A549 (cell line): ENCODE results near the gene CCDC187. TPM values are rescaled to one million over a fixed set of nuclear protein-coding genes. Genes with fewer than 3 reads are reported as not detected.

Experiments
- ATAC-seq, 2 experiments: fragments of 200-7000 bp in 1 of 2; fragments of >200 bp in 1 of 2; cut with Nextera tagmentation in 1 of 2; cut with Tn5 transposase in 1 of 2; 3 replicates each; pipeline versions ENCODE4 v1.8.0 to v1.9.1; 2018 to 2020; ENCODE audit warnings: mild to moderate bottlenecking in 1 of 2, moderate library complexity in 1 of 2
- CTCF ChIA-PET: fragments of 300-600 bp; sonication (Branson Sonifier 250); formaldehyde crosslinking; extraction: SDS; loops from one replicate; lab custom pipeline; 2021; ENCODE audit warnings: antibody characterized with exemption, inconsistent platforms; lab: Yijun Ruan, JAX
- POLR2A ChIA-PET: fragments of 350-600 bp; formaldehyde crosslinking; extraction: SDS; loops from one replicate; lab custom pipeline; 2021; ENCODE audit warnings: antibody characterized with exemption, inconsistent platforms; lab: Yijun Ruan, JAX
- DNase-seq, 2 experiments: peaks; one replicate each; pipeline versions ENCODE4 v3.0.0 to v3.0.0-alpha.2; 2011 to 2016; ENCODE audit warnings: low read depth in 1 of 2, low spot score in 1 of 2
- FAIRE-seq: peaks from 2 replicates; lab custom pipeline; 2011; peaks lifted over from hg19 to GRCh38; lab: Jason Lieb, UNC
- H3K27ac ChIP-seq, 2 experiments: fragments of >200 bp; sonication (Bioruptor Twin); formaldehyde crosslinking; 3 replicates each; pipeline ENCODE4 v1.5.1; 2016 to 2017
- H3K4me1 ChIP-seq: fragments of >200 bp; sonication (Bioruptor Twin); formaldehyde crosslinking; 3 replicates; pipeline ENCODE4 v1.6.1; 2016
- H3K4me2 ChIP-seq: fragments of >200 bp; sonication (Bioruptor Twin); formaldehyde crosslinking; 3 replicates; pipeline ENCODE4 v1.6.1; 2016
- H3K4me3 ChIP-seq: fragments of >200 bp; sonication (Bioruptor Twin); formaldehyde crosslinking; 3 replicates; pipeline ENCODE4 v1.5.1; 2016
- H3K9me3 ChIP-seq: fragments of >200 bp; sonication (Bioruptor Twin); formaldehyde crosslinking; 3 replicates; pipeline ENCODE4 v1.6.1; 2016
- CBX2 ChIP-seq: fragments of 200-600 bp; sonication (generic); IDR thresholded peaks from 2 replicates; pipeline ENCODE4 v1.6.1; 2016; ENCODE audit warnings: low read depth, mild to moderate bottlenecking, borderline replicate concordance
- EHF ChIP-seq: fragments of 250-450 bp; sonication (Bioruptor Pico); IDR thresholded peaks from 2 replicates; pipeline ENCODE4 v1.5.0; 2020; ENCODE audit warnings: mild to moderate bottlenecking
- EHMT2 ChIP-seq: fragments of 200-600 bp; sonication (generic); IDR thresholded peaks from 2 replicates; pipeline ENCODE4 v1.6.1; 2016; ENCODE audit warnings: antibody characterized with exemption, low read depth, mild to moderate bottlenecking, moderate library complexity
- EP300 ChIP-seq, 2 experiments: fragments of >200 bp; sonication (Bioruptor Twin); formaldehyde crosslinking; IDR thresholded peaks; 2 replicates in 1 of 2; 3 replicates in 1 of 2; pipeline ENCODE4 v1.6.1; 2016 to 2017
- FOSL2 ChIP-seq, 2 experiments: fragments of 450-650 bp in 1 of 2; fragments of >200 bp in 1 of 2; sonication (Bioruptor Twin) in 1 of 2; formaldehyde crosslinking; IDR thresholded peaks; 2 replicates each; pipeline versions ENCODE4 v1.5.0 to v1.6.1; 2016 to 2020; ENCODE audit warnings: mild to moderate bottlenecking in 1 of 2, moderate library complexity in 1 of 2
- HOXB13 ChIP-seq: fragments of 250-450 bp; sonication (Bioruptor Pico); IDR thresholded peaks from 2 replicates; pipeline ENCODE4 v1.5.0; 2020; ENCODE audit warnings: low read depth, mild to moderate bottlenecking, moderate library complexity
- JUN ChIP-seq, 2 experiments: fragments of >200 bp; sonication (Bioruptor Twin); formaldehyde crosslinking; IDR thresholded peaks; 2 replicates in 1 of 2; 3 replicates in 1 of 2; pipeline ENCODE4 v1.6.1; 2016 to 2017
- MAFK ChIP-seq: fragments of 450-650 bp; IDR thresholded peaks from 2 replicates; pipeline ENCODE4 v1.6.1; 2014; ENCODE audit not compliant: partially characterized antibody
- MAZ ChIP-seq: fragments of 150-350 bp; IDR thresholded peaks from 2 replicates; pipeline ENCODE4 v1.6.1; 2014; ENCODE audit warnings: antibody characterized with exemption, low read depth, low read length, borderline replicate concordance
- MYC ChIP-seq: IDR thresholded peaks from 2 replicates; pipeline ENCODE4 v1.6.1; 2012; ENCODE audit warnings: mild to moderate bottlenecking, inconsistent platforms, low read length, improper control_type of control experiment, borderline replicate concordance
- NPAS2 ChIP-seq: fragments of 250-450 bp; sonication (Bioruptor Pico); IDR thresholded peaks from 2 replicates; pipeline ENCODE4 v1.8.0; 2022; ENCODE audit warnings: mild to moderate bottlenecking, moderate library complexity, borderline replicate concordance
- NR3C1 ChIP-seq: fragments of >200 bp; sonication (Bioruptor Twin); formaldehyde crosslinking; IDR thresholded peaks from 3 replicates; pipeline ENCODE4 v1.6.1; 2017
- POLR2A ChIP-seq: IDR thresholded peaks from 2 replicates; pipeline ENCODE4 v1.6.1; 2012; ENCODE audit warnings: mild to moderate bottlenecking, low read length
- RFX5 ChIP-seq: fragments of 450-650 bp; IDR thresholded peaks from 2 replicates; pipeline ENCODE4 v1.7.1; 2014; ENCODE audit warnings: antibody characterized with exemption, mild to moderate bottlenecking, moderate library complexity
- RNF2 ChIP-seq: fragments of 200-600 bp; sonication (generic); IDR thresholded peaks from 2 replicates; pipeline ENCODE4 v1.6.1; 2016; ENCODE audit warnings: low read depth, mild to moderate bottlenecking, antibody characterized with exemption, moderate library complexity, borderline replicate concordance
- ZNF302 ChIP-seq: fragments of 250-450 bp; sonication (Bioruptor Pico); IDR thresholded peaks from 2 replicates; pipeline ENCODE4 v1.9.0; 2021; ENCODE audit warnings: inconsistent platforms, mild to moderate bottlenecking, moderate library complexity
- WGBS: methylation state at CpG from one replicate; pipeline ENCODE4 v1.1.6; 2017; ENCODE audit errors: missing lambda C conversion rate; 5-methylcytosine and 5-hydroxymethylcytosine counted together
- polyA plus RNA-seq, 4 experiments: library from polyadenylated mRNA; depleted of rRNA in 3 of 4; stranded (reverse); fragments of >200 nt; fragmentation: RNase III in 1 of 4; extraction: RNeasy Plus Mini Kit Qiagen cat#74134 plus additional on column Dnase treatment in 1 of 4; gene quantifications; 2 replicates in 3 of 4; 3 replicates in 1 of 4; pipeline ENCODE4 v1.2.3, GENCODE V29; 2011 to 2017
- TF ChIP-seq, protein P1 (sequence below): IDR thresholded peaks from 2 replicates; pipeline ENCODE4 v1.6.1; 2012; ENCODE audit warnings: low read depth, borderline replicate concordance
- TF ChIP-seq, protein P2 (sequence below): IDR thresholded peaks from 2 replicates; pipeline ENCODE4 v1.6.1; 2012
- TF ChIP-seq, protein P3 (sequence below): IDR thresholded peaks from 2 replicates; pipeline ENCODE4 v1.6.1; 2012
- TF ChIP-seq, protein P4 (sequence below): fragments of 450-650 bp; IDR thresholded peaks from 2 replicates; pipeline ENCODE4 v1.6.1; 2014; ENCODE audit warnings: antibody characterized with exemption

Gene CCDC187
- polyA plus RNA-seq, 2 of the 4 experiments (the other 2 are of a cell fraction): under 0.01 TPM; not detected in 1

DNA sequence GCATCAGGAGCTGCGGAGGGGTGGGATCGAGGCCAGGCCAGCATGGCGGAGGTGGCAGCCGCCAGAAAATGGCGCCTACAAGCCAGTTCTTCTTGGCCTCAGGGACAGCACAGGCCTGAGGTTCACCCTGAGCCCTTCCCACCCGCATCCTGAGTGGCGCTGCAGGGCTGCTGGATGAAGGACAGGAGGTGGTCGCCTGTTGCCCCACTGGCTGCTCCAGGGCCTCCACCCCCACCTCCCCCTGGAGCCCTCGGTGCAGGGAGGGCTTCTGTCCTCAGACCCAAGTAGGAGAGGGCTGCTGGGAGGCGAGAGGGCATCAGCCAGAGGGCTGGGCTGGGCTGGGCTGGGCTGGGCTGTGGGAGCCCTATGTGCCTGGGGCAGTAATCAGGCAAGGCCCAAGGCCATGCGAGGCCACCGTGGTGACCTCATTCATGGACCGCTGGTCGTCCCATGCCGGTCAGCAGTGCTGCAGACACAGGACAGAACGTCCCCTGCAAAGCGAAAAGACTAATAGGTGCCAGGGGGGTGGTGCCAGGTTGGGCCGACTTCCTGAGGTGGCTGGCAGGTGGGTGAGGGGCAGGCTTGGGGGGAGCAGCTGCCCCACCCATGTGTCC is 37.3 kb upstream of the CCDC187 start:
- no peak overlapping the region for H3K27ac ChIP-seq
- DNase-seq (no peak), ATAC-seq (no peak), FAIRE-seq (no peak)
- H3K4me1 ChIP-seq: peaks cover 8% of the 10 kb centered on the region; the same call in 2 of the 3 replicates
- 89% methylated on average over 10 of the region's 18 CpGs for WGBS
- ChIA-PET CTCF (interaction anchor here (1.8 to 2.0 kb wide), 2 partner anchors 11 to 29 kb away, joined by 7 to 18 read pairs; no protein-coding TSS in a partner anchor), POLR2A (no interaction called here)
- H3K4me2 ChIP-seq: no peak overlapping the region
- TF ChIP-seq, protein P1, sequence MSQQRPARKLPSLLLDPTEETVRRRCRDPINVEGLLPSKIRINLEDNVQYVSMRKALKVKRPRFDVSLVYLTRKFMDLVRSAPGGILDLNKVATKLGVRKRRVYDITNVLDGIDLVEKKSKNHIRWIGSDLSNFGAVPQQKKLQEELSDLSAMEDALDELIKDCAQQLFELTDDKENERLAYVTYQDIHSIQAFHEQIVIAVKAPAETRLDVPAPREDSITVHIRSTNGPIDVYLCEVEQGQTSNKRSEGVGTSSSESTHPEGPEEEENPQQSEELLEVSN: no peak
- no peak for TF ChIP-seq MAZ
- no peak for TF ChIP-seq NR3C1
- no peak for TF ChIP-seq EHMT2
- TF ChIP-seq POLR2A: no peak
- no peak for TF ChIP-seq ZNF302 (CRISPR knock-in tag)
- no peak for TF ChIP-seq NPAS2 (CRISPR knock-in tag)
- no peak for TF ChIP-seq EP300 (IDR thresholded peaks at IDR 0.05)
- no peak for TF ChIP-seq RFX5
- no peak for TF ChIP-seq FOSL2 (IDR thresholded peaks at IDR 0.05)
- TF ChIP-seq FOSL2 (CRISPR knock-in tag; IDR thresholded peaks at IDR 0.05): no peak
- TF ChIP-seq, protein P2, sequence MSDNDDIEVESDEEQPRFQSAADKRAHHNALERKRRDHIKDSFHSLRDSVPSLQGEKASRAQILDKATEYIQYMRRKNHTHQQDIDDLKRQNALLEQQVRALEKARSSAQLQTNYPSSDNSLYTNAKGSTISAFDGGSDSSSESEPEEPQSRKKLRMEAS: no peak
- TF ChIP-seq HOXB13 (CRISPR knock-in tag): no peak
- no peak for TF ChIP-seq MYC
- TF ChIP-seq, protein P3, sequence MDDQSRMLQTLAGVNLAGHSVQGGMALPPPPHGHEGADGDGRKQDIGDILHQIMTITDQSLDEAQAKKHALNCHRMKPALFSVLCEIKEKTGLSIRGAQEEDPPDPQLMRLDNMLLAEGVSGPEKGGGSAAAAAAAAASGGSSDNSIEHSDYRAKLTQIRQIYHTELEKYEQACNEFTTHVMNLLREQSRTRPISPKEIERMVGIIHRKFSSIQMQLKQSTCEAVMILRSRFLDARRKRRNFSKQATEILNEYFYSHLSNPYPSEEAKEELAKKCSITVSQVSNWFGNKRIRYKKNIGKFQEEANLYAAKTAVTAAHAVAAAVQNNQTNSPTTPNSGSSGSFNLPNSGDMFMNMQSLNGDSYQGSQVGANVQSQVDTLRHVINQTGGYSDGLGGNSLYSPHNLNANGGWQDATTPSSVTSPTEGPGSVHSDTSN: no peak
- TF ChIP-seq, protein P4, sequence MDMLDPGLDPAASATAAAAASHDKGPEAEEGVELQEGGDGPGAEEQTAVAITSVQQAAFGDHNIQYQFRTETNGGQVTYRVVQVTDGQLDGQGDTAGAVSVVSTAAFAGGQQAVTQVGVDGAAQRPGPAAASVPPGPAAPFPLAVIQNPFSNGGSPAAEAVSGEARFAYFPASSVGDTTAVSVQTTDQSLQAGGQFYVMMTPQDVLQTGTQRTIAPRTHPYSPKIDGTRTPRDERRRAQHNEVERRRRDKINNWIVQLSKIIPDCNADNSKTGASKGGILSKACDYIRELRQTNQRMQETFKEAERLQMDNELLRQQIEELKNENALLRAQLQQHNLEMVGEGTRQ: no peak
- no peaks in the 10 kb centered on the region for H3K9me3 ChIP-seq
- H3K4me3 ChIP-seq: no peak overlapping the region

DNA sequence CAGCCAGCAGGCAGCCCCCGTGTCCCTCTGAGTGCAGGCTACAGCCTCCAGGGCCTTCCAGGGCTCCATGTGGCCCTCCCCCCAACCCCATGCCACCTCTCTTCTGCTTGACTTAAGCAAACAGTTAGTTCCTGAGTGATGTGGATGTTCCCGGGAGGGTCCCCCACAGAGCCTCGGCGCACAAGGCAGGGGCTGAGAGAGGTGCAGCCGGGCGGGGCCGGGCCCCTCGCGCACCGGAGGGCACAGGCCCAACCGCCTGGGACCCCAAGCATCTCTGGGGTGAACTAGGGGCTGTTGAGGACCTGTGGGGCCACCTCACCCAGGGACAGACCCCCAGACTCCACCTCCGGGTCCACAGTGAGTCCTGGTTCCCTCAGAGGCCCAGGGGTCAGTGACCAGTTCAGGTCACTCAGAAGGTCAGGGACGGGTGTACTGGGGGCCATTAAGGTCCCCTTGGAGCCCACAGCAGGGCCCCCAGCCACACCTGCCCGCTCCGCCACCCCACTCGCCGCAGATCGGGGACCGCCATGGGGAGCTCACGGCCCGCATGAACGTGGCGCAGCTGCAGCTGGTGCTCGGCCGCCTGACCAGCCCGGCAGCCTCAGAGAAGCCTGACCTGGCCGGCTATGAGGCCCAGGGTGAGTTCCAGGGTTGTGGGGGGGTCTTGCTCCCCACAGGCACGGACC is 36.6 kb upstream of the CCDC187 start:
- ATAC-seq (no peak), FAIRE-seq (no peak), DNase-seq (no peak)
- Histone ChIP-seq H3K27ac (no peak overlapping the region), H3K9me3 (no peaks in the 10 kb centered on the region), H3K4me1 (peaks cover 5% of the 10 kb centered on the region; the same call in 2 of the 3 replicates), H3K4me2 (no peak overlapping the region), H3K4me3 (no peak overlapping the region)
- WGBS: 91% methylated on average over 20 of the region's 28 CpGs
- POLR2A ChIA-PET: interaction anchor here (1.9 kb wide), 1 partner anchor 22 kb away, joined by 8 read pairs; no protein-coding TSS in a partner anchor
- no peak for TF ChIP-seq EHF (CRISPR knock-in tag)
- no peak for TF ChIP-seq MAFK
- TF ChIP-seq JUN (IDR thresholded peaks at IDR 0.05): no peak
- TF ChIP-seq RNF2: no peak
- no peak for TF ChIP-seq CBX2
- TF ChIP-seq, protein P3: no peak
- CTCF ChIA-PET: interaction anchor here (0.7 to 2.0 kb wide), 16 partner anchors 8 to 144 kb away, joined by 3 to 18 read pairs (median 6); partner anchors contain the start of genes DNLZ and SNAPC4
